HCT116 (cell line): ENCODE results near the gene VTI1A. TPM values are rescaled to one million over a fixed set of nuclear protein-coding genes. Genes with fewer than 3 reads are reported as not detected.

ENCODE experiments used
- ATAC-seq: fragments of 200-7000 bp; cut with Tn5 transposase; 2 replicates; pipeline ENCODE4 v1.9.1; 2020; ENCODE audit warnings: mild to moderate bottlenecking, moderate library complexity
- BruUV-seq: library from RNA; stranded (reverse); fragments of 400-500 nt; replicated peaks from 2 replicates; lab custom pipeline; 2021; lab: Mats Ljungman, UMichigan
- CTCF ChIA-PET: fragments of 300-600 bp; sonication (Branson Sonifier 250); formaldehyde crosslinking; loops from one replicate; lab custom pipeline; 2021; ENCODE audit warnings: antibody characterized with exemption; lab: Charles Lee
- POLR2A ChIA-PET: fragments of 300-600, 350-600 bp; sonication (Branson Sonifier 250); formaldehyde crosslinking; loops from one replicate; lab custom pipeline; 2021; ENCODE audit warnings: antibody characterized with exemption; lab: Charles Lee
- RAD21 ChIA-PET, 2 experiments: fragments of 300-600 bp; sonication (Branson Sonifier 250); formaldehyde crosslinking; loops; one replicate each; lab custom pipeline; 2023; ENCODE audit warnings: low total read pairs in 2 of 2; ENCODE audit not compliant: uncharacterized antibody in 2 of 2, unreplicated experiment in 2 of 2, low non-redundant PET in 1 of 2; lab: Charles Lee
- DNase-seq: peaks from one replicate; pipeline ENCODE4 v3.0.0-alpha.2; 2010; ENCODE audit warnings: low read depth, low spot score
- H2AFZ ChIP-seq: fragments of 200-600 bp; shearing (Covaris generic), sonication (generic); 2 replicates; pipeline ENCODE4 v1.6.1; 2017; ENCODE audit warnings: low read depth, mixed run types, mixed read lengths, antibody characterized with exemption, low read length; ENCODE audit not compliant: poor library complexity, severe bottlenecking
- H3K27ac ChIP-seq: 2 replicates; pipeline ENCODE4 v1.5.1; 2012; ENCODE audit warnings: low read depth, low read length
- H3K27me3 ChIP-seq: fragments of 200-600 bp; sonication (generic); 2 replicates; pipeline ENCODE4 v1.6.1; 2016; ENCODE audit warnings: mixed run types, low read length, mixed read lengths; ENCODE audit not compliant: insufficient read depth
- H3K36me3 ChIP-seq, 2 experiments: fragments of 200-500 bp in 1 of 2; fragments of 200-600 bp in 1 of 2; sonication (Bioruptor generic) in 1 of 2; sonication (generic) in 1 of 2; 2 replicates each; pipeline versions ENCODE4 v1.5.1 to v1.6.1; 2014 to 2016; ENCODE audit warnings: low read length in 2 of 2, inconsistent platforms in 1 of 2, mixed read lengths in 1 of 2, mixed run types in 1 of 2; ENCODE audit not compliant: insufficient read depth in 2 of 2, control insufficient read depth in 1 of 2
- H3K4me1 ChIP-seq, 2 experiments: fragments of 200-600 bp in 1 of 2; sonication (generic) in 1 of 2; 2 replicates each; pipeline versions ENCODE4 v1.5.1 to v1.6.1; 2012 to 2017; ENCODE audit warnings: low read length in 2 of 2, inconsistent platforms in 1 of 2, mild to moderate bottlenecking in 1 of 2, mixed read lengths in 1 of 2, mixed run types in 1 of 2, moderate library complexity in 1 of 2; ENCODE audit not compliant: insufficient read depth in 2 of 2, control insufficient read depth in 1 of 2
- H3K4me2 ChIP-seq: fragments of 200-600 bp; sonication (generic); 2 replicates; pipeline ENCODE4 v1.6.1; 2017; ENCODE audit warnings: mixed run types, low read length, mixed read lengths
- H3K4me3 ChIP-seq, 2 experiments: fragments of 200-600 bp in 1 of 2; sonication (generic) in 1 of 2; replicated peaks in 1 of 2; 2 replicates each; pipeline ENCODE4 v1.5.1; 2011 to 2016; ENCODE audit warnings: low read length in 2 of 2, control low read depth in 1 of 2, low read depth in 1 of 2, mild to moderate bottlenecking in 1 of 2, mixed read lengths in 1 of 2, mixed run types in 1 of 2
- H3K79me2 ChIP-seq: fragments of 200-600 bp; sonication (generic); 2 replicates; pipeline ENCODE4 v1.6.1; 2017; ENCODE audit warnings: mild to moderate bottlenecking, mixed run types, low read length, moderate library complexity, mixed read lengths; ENCODE audit not compliant: insufficient read depth
- H3K9ac ChIP-seq: fragments of 200-600 bp; sonication (generic); 2 replicates; pipeline ENCODE4 v1.6.1; 2016; ENCODE audit warnings: low read length, mixed read lengths
- H3K9me2 ChIP-seq: fragments of 200-600 bp; sonication (generic), shearing (Covaris generic); 2 replicates; pipeline ENCODE4 v1.6.1; 2017; ENCODE audit warnings: mixed run types, mild to moderate bottlenecking, moderate library complexity; ENCODE audit not compliant: insufficient read depth
- H3K9me3 ChIP-seq, 2 experiments: fragments of 200-500 bp in 1 of 2; fragments of 200-600 bp in 1 of 2; sonication (Bioruptor generic) in 1 of 2; sonication (generic) in 1 of 2; 2 replicates each; pipeline ENCODE4 v1.6.1; 2014 to 2017; ENCODE audit warnings: low read length in 2 of 2, mixed read lengths in 2 of 2, inconsistent platforms in 1 of 2, low read depth in 1 of 2, mild to moderate bottlenecking in 1 of 2, mixed run types in 1 of 2, moderate library complexity in 1 of 2; ENCODE audit not compliant: control insufficient read depth in 1 of 2, insufficient read depth in 1 of 2
- H4K20me1 ChIP-seq: fragments of 200-600 bp; sonication (generic), shearing (Covaris generic); 2 replicates; pipeline ENCODE4 v1.6.1; 2017; ENCODE audit warnings: mixed run types, mild to moderate bottlenecking, moderate library complexity; ENCODE audit not compliant: insufficient read depth
- CEBPB ChIP-seq: IDR thresholded peaks from 2 replicates; pipeline ENCODE4 v1.6.1; 2012; ENCODE audit warnings: low read depth
- EGR1 ChIP-seq: IDR thresholded peaks from 2 replicates; pipeline ENCODE4 v1.6.1; 2012; ENCODE audit warnings: low read depth
- ELF1 ChIP-seq: IDR thresholded peaks from 2 replicates; pipeline ENCODE4 v1.6.1; 2012; ENCODE audit warnings: low read depth, borderline replicate concordance
- JUND ChIP-seq: IDR thresholded peaks from 2 replicates; pipeline ENCODE4 v1.6.1; 2012
- POLR2AphosphoS5 ChIP-seq: IDR thresholded peaks from 2 replicates; pipeline ENCODE4 v1.6.1; 2011; ENCODE audit warnings: mild to moderate bottlenecking, low read depth, low read length, moderate library complexity
- RAD21 ChIP-seq: IDR thresholded peaks from 2 replicates; pipeline ENCODE4 v1.6.1; 2012; ENCODE audit warnings: low read depth, mild to moderate bottlenecking
- SP1 ChIP-seq: IDR thresholded peaks from 2 replicates; pipeline ENCODE4 v1.6.1; 2012; ENCODE audit warnings: low read depth
- TCF7L2 ChIP-seq: IDR thresholded peaks from 2 replicates; pipeline ENCODE4 v1.7.0; 2011; ENCODE audit warnings: borderline replicate concordance, inconsistent platforms; ENCODE audit not compliant: insufficient read depth, insufficient read length; ENCODE audit errors: extremely low read depth
- YY1 ChIP-seq: IDR thresholded peaks from 2 replicates; pipeline ENCODE4 v1.6.1; 2011; ENCODE audit warnings: low read length, low read depth, moderate library complexity, mild to moderate bottlenecking; ENCODE audit not compliant: insufficient replicate concordance; ENCODE audit errors: extremely low read depth
- intact Hi-C: fragments of 100-400 bp; cut with micrococcal nuclease; formaldehyde crosslinking; loops from 2 replicates; pipeline ENCODE4 v1.10.0; 2022
- total RNA-seq: library from RNA; stranded (reverse); gene quantifications from one replicate; pipeline ENCODE4 v1.2.1, GENCODE V29; 2021; ENCODE audit not compliant: unreplicated experiment
- TF ChIP-seq, protein P1 (sequence below): IDR thresholded peaks from 2 replicates; pipeline ENCODE4 v1.6.1; 2011; ENCODE audit warnings: mild to moderate bottlenecking, low read length, moderate library complexity; ENCODE audit not compliant: insufficient replicate concordance; ENCODE audit errors: extremely low read depth

Gene VTI1A
- total RNA-seq, 1 experiment from 2014 or later: 80.7 TPM

GRCh38 chr10:112515852-112516251 is 68.8 kb downstream of the VTI1A start:
- H3K4me3 ChIP-seq: no peak overlapping the region
- peaks cover 56 to 76% of the 10 kb centered on the region in 2 experiments for H3K4me1 ChIP-seq
- H3K9ac ChIP-seq: peak overlapping the region; percentile 61
- ATAC-seq (no peak), DNase-seq (no peak)
- no TSS peak for BruUV-seq
- H3K27me3 ChIP-seq: no peaks in the 10 kb centered on the region
- TF ChIP-seq SP1 (0 out of 2 replicates have a peak, but pooled peaks have one; percentile 21), EGR1 (no peak), JUND (peak; percentile 52; the same call in 1 of the 2 replicates), CEBPB (peak; percentile 56; the same call in 1 of the 2 replicates), RAD21 (0 out of 2 replicates have a peak, but pooled peaks have one; percentile 9)
- TF ChIP-seq, protein P1, sequence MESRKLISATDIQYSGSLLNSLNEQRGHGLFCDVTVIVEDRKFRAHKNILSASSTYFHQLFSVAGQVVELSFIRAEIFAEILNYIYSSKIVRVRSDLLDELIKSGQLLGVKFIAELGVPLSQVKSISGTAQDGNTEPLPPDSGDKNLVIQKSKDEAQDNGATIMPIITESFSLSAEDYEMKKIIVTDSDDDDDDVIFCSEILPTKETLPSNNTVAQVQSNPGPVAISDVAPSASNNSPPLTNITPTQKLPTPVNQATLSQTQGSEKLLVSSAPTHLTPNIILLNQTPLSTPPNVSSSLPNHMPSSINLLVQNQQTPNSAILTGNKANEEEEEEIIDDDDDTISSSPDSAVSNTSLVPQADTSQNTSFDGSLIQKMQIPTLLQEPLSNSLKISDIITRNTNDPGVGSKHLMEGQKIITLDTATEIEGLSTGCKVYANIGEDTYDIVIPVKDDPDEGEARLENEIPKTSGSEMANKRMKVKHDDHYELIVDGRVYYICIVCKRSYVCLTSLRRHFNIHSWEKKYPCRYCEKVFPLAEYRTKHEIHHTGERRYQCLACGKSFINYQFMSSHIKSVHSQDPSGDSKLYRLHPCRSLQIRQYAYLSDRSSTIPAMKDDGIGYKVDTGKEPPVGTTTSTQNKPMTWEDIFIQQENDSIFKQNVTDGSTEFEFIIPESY: no peak
- TF ChIP-seq, all 23 proteins: peak for 4
- Histone ChIP-seq H3K4me2 (peak overlapping the region; percentile 50), H2AFZ (no peak overlapping the region), H4K20me1 (no peaks in the 10 kb centered on the region), H3K9me3 (no peaks in the 10 kb centered on the region), H3K9me2 (no peaks in the 10 kb centered on the region), H3K27ac (peak overlapping the region; percentile 94), H3K36me3 (peaks cover 0 to 35% of the 10 kb centered on the region in 2 experiments; a peak in 2 of 4 replicates), H3K79me2 (peaks cover 70% of the 10 kb centered on the region)
- intact Hi-C loops: loop anchor here (5.0 kb wide), 1 partner anchor 129 kb away; no protein-coding TSS in a partner anchor
- ChIA-PET RAD21 (no interaction called here), POLR2A (interaction anchor here (1.4 to 5.6 kb wide), 4 partner anchors 8 to 25 kb away, joined by 4 to 49 read pairs (median 30); no protein-coding TSS in a partner anchor), CTCF (interaction anchor here (1.5 kb wide), 1 partner anchor 33 kb away, joined by 3 read pairs; no protein-coding TSS in a partner anchor)

DNA sequence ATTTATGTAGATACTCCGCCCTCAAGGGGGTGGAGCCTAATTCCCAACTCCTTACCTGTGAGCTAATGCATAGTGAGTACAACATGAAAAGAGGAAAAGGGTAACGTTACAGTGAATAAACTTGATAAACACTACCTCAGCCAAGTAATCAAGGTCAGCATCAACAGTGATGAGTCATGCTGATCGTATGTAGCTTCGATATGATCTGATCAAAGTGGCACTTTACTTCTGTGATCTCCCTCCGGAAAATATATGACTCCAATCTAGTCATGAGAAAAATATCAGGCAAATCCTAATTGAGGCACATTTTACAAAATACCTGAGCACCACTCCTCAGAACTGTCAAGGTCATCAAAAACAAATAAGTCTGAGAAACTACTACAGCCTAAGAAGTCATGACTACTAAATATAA is 70.4 kb downstream of the VTI1A start:
- CTCF ChIA-PET: interaction anchor here (0.7 to 2.6 kb wide), 3 partner anchors 9 to 46 kb away, joined by 3 to 9 read pairs (median 3); no protein-coding TSS in a partner anchor
- ATAC-seq: peak; percentile 80

More for the DNA sequence above, 70.4 kb downstream of the VTI1A start:
- ChIA-PET POLR2A (interaction anchor here (0.9 to 5.6 kb wide), 10 partner anchors 9 to 570 kb away, joined by 3 to 49 read pairs (median 6); partner anchors contain the start of gene TCF7L2), RAD21 (interaction anchor here (0.5 to 1.1 kb wide), 4 partner anchors 10 to 138 kb away, joined by 3 to 6 read pairs (median 3); no protein-coding TSS in a partner anchor)
- Histone ChIP-seq H3K4me1 (peaks cover 70 to 83% of the 10 kb centered on the region in 2 experiments), H3K4me2 (peak overlapping the region; percentile 50), H3K9me2 (no peaks in the 10 kb centered on the region), H4K20me1 (no peaks in the 10 kb centered on the region), H3K79me2 (peaks cover 71% of the 10 kb centered on the region), H3K9me3 (no peaks in the 10 kb centered on the region), H3K27ac (peak overlapping the region; percentile 94), H3K9ac (peak overlapping the region; percentile 61), H3K27me3 (no peaks in the 10 kb centered on the region), H2AFZ (no peak overlapping the region), H3K36me3 (peaks cover 0 to 23% of the 10 kb centered on the region in 2 experiments; a peak in 2 of 4 replicates), H3K4me3 (no peak overlapping the region)
- no TSS peak for BruUV-seq
- TF ChIP-seq YY1: peak; percentile 60
- TF ChIP-seq, protein P1: peak; percentile 88
- no peak for TF ChIP-seq ELF1
- TF ChIP-seq TCF7L2: peak; percentile 100
- TF ChIP-seq POLR2AphosphoS5: peak; percentile 85
- intact Hi-C loops: loop anchor here (5.0 kb wide), 1 partner anchor 130 kb away; no protein-coding TSS in a partner anchor
- peak; percentile 100 for DNase-seq
